Mucosa of rectum (tissue), 2 donors: Measurements from ENCODE around the gene PLXNB3.
A peak's percentile ranks its signal among the peaks of the same experiment; 100 is the strongest.

ENCODE experiments used
- H3K27ac ChIP-seq, 2 donors: one replicate each; pipeline ENCODE4 v1.7.0; 2013; ENCODE audit warnings: inconsistent platforms in 2 of 2, low read depth in 2 of 2, low read length in 2 of 2
- H3K27me3 ChIP-seq, 2 donors: one replicate each; pipeline ENCODE4 v1.7.0; 2013; ENCODE audit warnings: low read length in 2 of 2; ENCODE audit not compliant: control insufficient read depth in 2 of 2, insufficient read depth in 2 of 2
- H3K36me3 ChIP-seq, 2 donors: one replicate each; pipeline ENCODE4 v1.7.0; 2013; ENCODE audit warnings: low read length in 2 of 2; ENCODE audit not compliant: control insufficient read depth in 2 of 2, insufficient read depth in 2 of 2
- H3K4me1 ChIP-seq, 2 donors: one replicate each; pipeline ENCODE4 v1.7.0; 2013; ENCODE audit warnings: low read length in 2 of 2, mild to moderate bottlenecking in 1 of 2; ENCODE audit not compliant: control insufficient read depth in 2 of 2, insufficient read depth in 2 of 2
- H3K4me3 ChIP-seq, 2 donors: one replicate each; pipeline ENCODE4 v1.7.0; 2013; ENCODE audit warnings: low read length in 2 of 2
- H3K9ac ChIP-seq, 2 donors: one replicate each; pipeline ENCODE4 v1.7.0; 2013; ENCODE audit warnings: low read length in 2 of 2, low read depth in 1 of 2, mild to moderate bottlenecking in 1 of 2
- H3K9me3 ChIP-seq, 2 donors: one replicate each; pipeline ENCODE4 v1.7.0; 2013; ENCODE audit warnings: low read length in 2 of 2; ENCODE audit not compliant: control insufficient read depth in 2 of 2
- donor health status: healthy.
- donor health status: Normal muscosa, but diverticular disease.

PLXNB3 gene

GRCh38 chrX:153763989-153764755 lies at the start of gene PLXNB3:
TSS of gene PLXNB3 (plus strand) at chrX:153764249. CDS start at chrX:153765536, 1,287 bp downstream.
- Histone ChIP-seq H3K27ac (peak within 1 kb of the TSS in 1 of 2 donors; percentile 9), H3K27me3 (peaks cover 0 to 4% of the 10 kb centered on the region in 2 donors), H3K36me3 (no peaks in the 10 kb centered on the region), H3K4me3 (no peak within 1 kb of the TSS), H3K4me1 (peaks cover 0 to 4% of the 10 kb centered on the region in 2 donors), H3K9ac (no peak within 1 kb of the TSS), H3K9me3 (no peaks in the 10 kb centered on the region)

DNA sequence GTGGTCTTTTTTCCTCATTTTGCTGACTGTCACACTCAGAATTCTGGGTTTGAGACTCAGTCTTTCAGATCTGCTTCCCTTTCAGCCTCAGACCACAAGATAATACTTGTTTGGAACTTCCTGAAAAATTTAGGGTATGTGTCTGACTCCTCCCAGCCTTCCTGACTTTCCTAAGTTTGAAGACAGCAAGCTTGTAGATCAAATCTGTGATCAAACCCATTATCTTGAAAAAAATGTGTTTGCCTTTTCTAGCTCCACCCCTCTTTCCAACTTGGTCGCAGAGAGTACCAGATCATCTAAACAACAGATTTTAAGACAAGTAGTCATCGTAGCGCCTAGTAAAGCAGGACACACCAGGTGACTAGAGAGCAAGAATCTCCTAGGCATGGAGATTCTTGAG lies 49.8 kb upstream of the PLXNB3 start:
- no peak overlapping the region for H3K27ac ChIP-seq
- no peaks in the 10 kb centered on the region for H3K27me3 ChIP-seq
- H3K4me3 ChIP-seq: no peak overlapping the region
- H3K36me3 ChIP-seq: peaks cover 11 to 37% of the 10 kb centered on the region in 2 donors
- H3K9me3 ChIP-seq: no peaks in the 10 kb centered on the region
- peaks cover 0 to under 1% of the 10 kb centered on the region in 2 donors for H3K4me1 ChIP-seq
- H3K9ac ChIP-seq: no peak overlapping the region

DNA sequence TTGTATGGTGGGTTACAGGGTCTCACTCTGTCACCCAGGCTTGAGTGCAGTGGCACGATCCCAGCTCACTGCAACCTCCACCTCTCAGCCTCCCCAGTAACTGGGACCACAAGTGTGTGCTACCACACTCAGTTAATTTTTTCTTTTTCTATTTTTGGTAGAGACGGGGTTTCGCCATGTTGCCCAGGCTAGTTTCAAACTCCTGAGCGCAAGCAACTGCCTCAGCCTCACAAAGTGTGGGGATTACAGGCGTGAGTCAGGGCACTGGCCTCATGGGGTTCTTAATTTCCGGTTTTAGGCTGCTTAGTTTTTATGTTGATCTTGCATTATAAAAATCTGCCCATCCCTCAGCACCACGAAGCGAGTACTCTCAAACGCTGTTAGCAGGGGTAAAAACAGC lies 46.6 kb upstream of the PLXNB3 start:
- H3K9me3 ChIP-seq: no peaks in the 10 kb centered on the region
- H3K9ac ChIP-seq: no peak overlapping the region
- H3K4me3 ChIP-seq: no peak overlapping the region
- H3K4me1 ChIP-seq: peaks cover under 1 to 3% of the 10 kb centered on the region in 2 donors
- H3K27ac ChIP-seq: no peak overlapping the region
- H3K27me3 ChIP-seq: no peaks in the 10 kb centered on the region
- peaks cover 21 to 41% of the 10 kb centered on the region in 2 donors for H3K36me3 ChIP-seq

DNA sequence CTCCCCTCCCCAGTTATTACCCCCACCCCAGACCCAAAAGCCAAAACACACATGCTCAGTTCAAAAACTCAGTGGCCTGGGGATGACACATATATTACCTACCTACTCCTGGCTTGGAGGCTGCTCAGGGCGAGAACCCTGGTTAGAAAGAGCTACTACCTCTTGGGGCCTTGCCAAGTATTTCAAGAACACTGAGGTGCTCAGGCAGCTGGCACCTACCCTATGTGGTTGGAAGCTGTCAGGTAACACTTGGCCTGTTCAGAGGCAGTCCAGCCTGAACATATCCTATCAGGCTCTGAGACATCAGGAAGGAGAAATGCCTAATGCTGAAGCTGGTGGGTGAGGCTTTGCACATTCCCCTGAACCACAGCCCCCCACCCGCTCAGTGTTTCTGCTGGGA lies 44.8 kb upstream of the PLXNB3 start:
- Histone ChIP-seq H3K9me3 (no peaks in the 10 kb centered on the region), H3K27ac (no peak overlapping the region), H3K36me3 (peaks cover 21 to 34% of the 10 kb centered on the region in 2 donors), H3K4me1 (peaks cover 8 to 12% of the 10 kb centered on the region in 2 donors), H3K4me3 (no peak overlapping the region), H3K27me3 (no peaks in the 10 kb centered on the region), H3K9ac (no peak overlapping the region)

DNA sequence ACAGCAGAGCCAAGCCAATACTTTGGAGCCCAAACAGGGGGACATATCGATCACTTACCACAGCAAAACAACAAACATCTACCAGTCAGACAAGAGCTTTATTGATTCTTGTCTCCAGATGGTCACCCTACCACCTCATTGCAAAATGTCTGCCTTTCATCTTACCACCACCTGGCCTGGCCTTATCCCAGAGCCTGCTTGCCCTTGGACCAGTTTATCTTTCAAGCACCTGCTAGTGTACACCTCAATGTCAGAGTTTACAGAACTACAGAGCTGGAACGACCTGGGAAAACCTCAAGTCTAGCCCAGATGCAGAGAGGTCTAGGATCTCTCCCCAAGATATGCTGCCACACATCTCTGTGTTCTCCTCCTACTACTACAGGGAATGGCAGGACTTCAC lies 44.3 kb upstream of the PLXNB3 start:
- Histone ChIP-seq H3K36me3 (peaks cover 19 to 29% of the 10 kb centered on the region in 2 donors), H3K27ac (no peak overlapping the region), H3K9me3 (no peaks in the 10 kb centered on the region), H3K4me3 (no peak overlapping the region), H3K9ac (no peak overlapping the region), H3K27me3 (no peaks in the 10 kb centered on the region), H3K4me1 (peaks cover 8 to 12% of the 10 kb centered on the region in 2 donors)

GRCh38 chrX:153722704-153723350 lies 41.2 kb upstream of the PLXNB3 start:
- Histone ChIP-seq H3K36me3 (peaks cover 11 to 16% of the 10 kb centered on the region in 2 donors), H3K9ac (peak overlapping the region; percentile 77 to 79), H3K27me3 (no peaks in the 10 kb centered on the region), H3K9me3 (no peaks in the 10 kb centered on the region), H3K4me1 (peaks cover 37% of the 10 kb centered on the region in 2 donors), H3K27ac (peak overlapping the region; percentile 87 to 92), H3K4me3 (peak overlapping the region; percentile 66 to 74)

DNA sequence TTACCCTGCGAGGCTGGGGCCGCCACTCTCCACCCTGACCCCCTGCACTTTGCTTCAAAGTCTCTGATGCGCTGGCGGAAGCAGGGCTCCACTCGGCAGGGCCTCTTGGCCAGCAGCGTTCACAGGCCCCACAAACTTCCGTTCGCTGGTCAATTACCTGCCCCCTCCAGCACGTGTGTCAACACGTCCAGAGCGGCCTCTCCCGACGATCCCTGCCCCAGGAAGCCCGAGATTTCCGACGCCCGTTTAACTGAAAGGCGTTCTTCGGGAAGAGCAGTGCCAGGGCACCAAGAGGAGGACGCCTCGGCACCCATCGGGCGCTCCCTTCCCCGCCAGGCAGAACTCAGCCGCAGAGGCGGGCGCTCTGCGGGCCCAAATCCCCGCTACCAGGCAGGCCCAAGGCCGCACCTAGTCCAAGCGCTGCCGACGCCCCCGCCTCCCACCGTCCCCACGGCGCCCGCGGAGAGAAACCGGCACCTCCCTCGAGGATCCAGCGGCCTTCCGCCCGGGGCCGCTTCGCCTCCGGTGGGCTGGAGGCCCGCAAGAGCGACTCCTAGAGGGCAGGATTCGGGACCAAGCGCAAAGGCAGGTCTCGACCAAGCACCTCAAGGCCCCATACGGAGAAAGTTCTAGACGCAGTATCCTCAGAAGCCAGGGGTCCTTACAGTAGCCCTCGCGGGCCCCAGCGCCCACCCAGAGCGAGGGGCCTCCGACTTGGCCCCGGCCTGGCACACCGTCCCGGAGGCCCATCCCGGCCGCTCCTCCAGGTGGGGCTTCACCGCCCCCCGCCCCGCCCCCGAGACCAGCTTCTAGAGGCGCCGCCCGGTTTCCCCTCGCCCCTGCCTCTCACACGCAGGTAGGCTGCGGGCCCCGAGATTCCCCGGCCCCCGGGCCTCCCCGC lies 40.4 kb upstream of the PLXNB3 start:
- Histone ChIP-seq H3K4me1 (peaks cover 40 to 42% of the 10 kb centered on the region in 2 donors), H3K9ac (peak overlapping the region; percentile 77 to 79), H3K27ac (peak overlapping the region; percentile 87 to 92), H3K9me3 (no peaks in the 10 kb centered on the region), H3K36me3 (peaks cover 11 to 16% of the 10 kb centered on the region in 2 donors), H3K27me3 (no peaks in the 10 kb centered on the region), H3K4me3 (peak overlapping the region; percentile 66 to 74)

- peak within 1 kb of the TSS; percentile 87 to 92 for H3K27ac ChIP-seq
- H3K9ac ChIP-seq: peak within 1 kb of the TSS; percentile 78 to 79
- H3K27me3 ChIP-seq: no peaks in the 10 kb centered on the region
- H3K36me3 ChIP-seq: peaks cover 8 to 13% of the 10 kb centered on the region in 2 donors
- H3K9me3 ChIP-seq: no peaks in the 10 kb centered on the region
- peak within 1 kb of the TSS; percentile 67 to 74 for H3K4me3 ChIP-seq
- H3K4me1 ChIP-seq: peaks cover 40 to 42% of the 10 kb centered on the region in 2 donors
These were observed 39.6 kb upstream of the PLXNB3 start, which contains the start of the genes ABCD1 and BCAP31 for GRCh38 chrX:153724252-153725038. TSS of gene ABCD1 (plus strand) at chrX:153724856. CDS start at chrX:153725267, 411 bp downstream. TSS of gene BCAP31 (minus strand) at chrX:153724387. CDS start at chrX:153723244, 1,143 bp downstream.
